HepG2 (cell line): Measurements from ENCODE around the gene C1orf87. TPM values are rescaled to one million over a fixed set of nuclear protein-coding genes. Genes with fewer than 3 reads are reported as not detected.
A peak's percentile ranks its signal among the peaks of the same experiment; 100 is the strongest.

ENCODE experiments used
- ATAC-seq: fragments of 200-7000 bp; cut with Tn5 transposase; 3 replicates; pipeline ENCODE4 v1.9.1; 2020; ENCODE audit warnings: mild to moderate bottlenecking, moderate library complexity
- BruUV-seq: library from RNA; stranded (reverse); fragments of 400-500 nt; replicated peaks from 2 replicates; lab custom pipeline; 2021; lab: Mats Ljungman, UMichigan
- CTCF ChIA-PET: fragments of 300-600 bp; formaldehyde crosslinking; extraction: SDS; loops from one replicate; lab custom pipeline; 2021; ENCODE audit warnings: low total read pairs, inconsistent platforms, low intra/inter-chr PET ratio; lab: Yijun Ruan, JAX
- POLR2A ChIA-PET: fragments of 350-600 bp; sonication (Branson Sonifier 250); formaldehyde crosslinking; loops from one replicate; lab custom pipeline; 2020; ENCODE audit warnings: antibody characterized with exemption, inconsistent platforms; lab: Yijun Ruan, JAX
- DNase-seq: peaks from one replicate; pipeline ENCODE4 v3.0.0-alpha.2; 2015; ENCODE audit warnings: low spot score
- FAIRE-seq: peaks from 3 replicates; lab custom pipeline; 2011; peaks lifted over from hg19 to GRCh38; lab: Jason Lieb, UNC
- H2AFZ ChIP-seq: one replicate; pipeline ENCODE4 v1.6.1; 2011; ENCODE audit warnings: low read length, inconsistent platforms
- H3K27ac ChIP-seq: fragments of 300-600 bp; 3 replicates; pipeline ENCODE4 v1.8.0; 2011; ENCODE audit warnings: mixed run types, mild to moderate bottlenecking, mixed read lengths, low read length, inconsistent platforms; ENCODE audit not compliant: insufficient read depth; ENCODE audit errors: extremely low read length
- H3K27me3 ChIP-seq, 2 experiments: fragments of 200-600 bp in 1 of 2; 2 replicates in 1 of 2; 3 replicates in 1 of 2; pipeline versions ENCODE4 v1.6.0 to v1.8.0; 2011; ENCODE audit warnings: low read length in 2 of 2, mild to moderate bottlenecking in 2 of 2, moderate library complexity in 2 of 2, inconsistent platforms in 1 of 2; ENCODE audit not compliant: insufficient read depth in 2 of 2, control insufficient read depth in 1 of 2
- H3K36me3 ChIP-seq, 2 experiments: fragments of 200-600 bp in 1 of 2; replicated peaks in 1 of 2; 2 replicates in 1 of 2; 3 replicates in 1 of 2; pipeline versions ENCODE4 v1.5.1 to v1.8.0; 2011; ENCODE audit warnings: low read length in 2 of 2, inconsistent platforms in 1 of 2; ENCODE audit not compliant: insufficient read depth in 2 of 2, control insufficient read depth in 1 of 2
- H3K4me1 ChIP-seq: 2 replicates; pipeline ENCODE4 v1.5.1; 2012; ENCODE audit warnings: low read length, inconsistent platforms; ENCODE audit not compliant: insufficient read depth
- H3K4me2 ChIP-seq: 2 replicates; pipeline ENCODE4 v1.6.0; 2011; ENCODE audit warnings: low read depth, low read length, inconsistent platforms
- H3K4me3 ChIP-seq, 3 experiments: fragments of 200-600 bp in 1 of 3; sonication (generic), shearing (Covaris generic) in 1 of 3; replicated peaks in 1 of 3; 2 replicates each; pipeline ENCODE4 v1.5.1; 2011 to 2016; ENCODE audit warnings: low read length in 3 of 3, inconsistent platforms in 2 of 3, low read depth in 2 of 3, mild to moderate bottlenecking in 2 of 3, control low read depth in 1 of 3, mixed read lengths in 1 of 3; ENCODE audit not compliant: insufficient read depth in 1 of 3
- H3K79me2 ChIP-seq: one replicate; pipeline ENCODE4 v1.6.1; 2011; ENCODE audit warnings: low read length, inconsistent platforms; ENCODE audit not compliant: insufficient read depth
- H3K9ac ChIP-seq: 2 replicates; pipeline ENCODE4 v1.6.0; 2011; ENCODE audit warnings: mild to moderate bottlenecking, low read depth, low read length, inconsistent platforms; ENCODE audit not compliant: insufficient read depth
- H3K9me3 ChIP-seq: 2 replicates; pipeline ENCODE4 v1.5.1; 2012; ENCODE audit warnings: mild to moderate bottlenecking, low read length
- H4K20me1 ChIP-seq: 2 replicates; pipeline ENCODE4 v1.6.0; 2011; ENCODE audit warnings: inconsistent platforms, mild to moderate bottlenecking, low read length, moderate library complexity; ENCODE audit not compliant: insufficient read depth
- ATF7 ChIP-seq, 2 experiments: fragments of 450-650 bp in 1 of 2; sonication (generic) in 1 of 2; formaldehyde crosslinking in 1 of 2; IDR thresholded peaks; 2 replicates each; pipeline versions ENCODE4 v1.4.0 to v1.6.1; 2016 to 2020; ENCODE audit warnings: antibody characterized with exemption in 1 of 2, mild to moderate bottlenecking in 1 of 2, missing genetic modification reagents in 1 of 2
- EP300 ChIP-seq, 3 experiments: sonication (generic) in 1 of 3; formaldehyde crosslinking in 1 of 3; IDR thresholded peaks; 2 replicates each; pipeline versions ENCODE4 v1.5.1 to v1.6.1; 2011 to 2020; ENCODE audit warnings: low read depth in 2 of 3, low read length in 2 of 3, borderline replicate concordance in 1 of 3, improper control_type of control experiment in 1 of 3, mild to moderate bottlenecking in 1 of 3, missing genetic modification reagents in 1 of 3, moderate library complexity in 1 of 3
- NR2F2 ChIP-seq: IDR thresholded peaks from 2 replicates; pipeline ENCODE4 v1.6.1; 2012; ENCODE audit warnings: low read depth, inconsistent platforms, borderline replicate concordance
- SMAD9 ChIP-seq: sonication (generic); formaldehyde crosslinking; IDR thresholded peaks from 2 replicates; pipeline ENCODE4 v1.5.1; 2020; ENCODE audit warnings: mild to moderate bottlenecking, missing genetic modification reagents
- SP140L ChIP-seq: sonication (generic); formaldehyde crosslinking; IDR thresholded peaks from 2 replicates; pipeline ENCODE4 v1.4.0; 2020; ENCODE audit warnings: missing genetic modification reagents, borderline replicate concordance
- ZNF713 ChIP-seq: sonication (generic); formaldehyde crosslinking; IDR thresholded peaks from 2 replicates; pipeline ENCODE4 v1.4.0; 2020; ENCODE audit warnings: mild to moderate bottlenecking, missing genetic modification reagents
- WGBS: methylation state at CpG from one replicate; pipeline ENCODE4 v1.1.6; 2017; ENCODE audit warnings: low lambda C conversion rate; 5-methylcytosine and 5-hydroxymethylcytosine counted together
- in situ Hi-C: cut with HindIII; loops from 2 replicates; pipeline ENCODE4 v1.10.0; 2017; ENCODE audit warnings: low pct_unique_long_range_greater_than_20kb; ENCODE audit not compliant: extremely low pct_ligation_motif_present
- intact Hi-C: fragments of 100-400 bp; cut with micrococcal nuclease; formaldehyde crosslinking; loops from one replicate; pipeline ENCODE4 v1.10.0; 2022; ENCODE audit not compliant: unreplicated experiment
- polyA plus RNA-seq, 8 experiments: library from polyadenylated mRNA; depleted of rRNA in 3 of 8; stranded (reverse) in 7 of 8; unstranded in 1 of 8; fragments of >200 nt; fragmentation: Illumina TruSeq in 4 of 8; extraction: Trizol in 4 of 8; gene quantifications; 2 replicates each; pipeline versions ENCODE4 v1.2.1 to v1.2.3, GENCODE V29; 2011 to 2016; ENCODE audit warnings: low read depth in 4 of 8, missing spikeins in 1 of 8, mixed read lengths in 1 of 8; ENCODE audit not compliant: insufficient read depth in 1 of 8
- total RNA-seq, 5 experiments: library from RNA; depleted of rRNA; stranded (reverse); fragments of >200 nt; fragmentation: Illumina TruSeq; extraction: Trizol; gene quantifications; 2 replicates each; pipeline ENCODE4 v1.2.3, GENCODE V29; 2016; ENCODE audit warnings: low read depth in 1 of 5
- TF ChIP-seq, protein P1 (sequence below): sonication (generic); formaldehyde crosslinking; IDR thresholded peaks from 2 replicates; pipeline ENCODE4 v1.8.1; 2022; ENCODE audit warnings: low read depth, mild to moderate bottlenecking, missing genetic modification reagents
- TF ChIP-seq, protein P2 (sequence below): sonication (generic); formaldehyde crosslinking; IDR thresholded peaks from 2 replicates; pipeline ENCODE4 v1.5.0; 2020; ENCODE audit warnings: missing genetic modification reagents

C1orf87 gene
- total and polyA plus RNA-seq, 2 of the 13 experiments (the other 11 are each of a cell fraction or from before 2014, with no cell fraction given) = not detected

- in situ Hi-C loops = no loop called here
Observed at GRCh38 chr1:59997479-59998115, 76.0 kb downstream of the C1orf87 start.

DNA sequence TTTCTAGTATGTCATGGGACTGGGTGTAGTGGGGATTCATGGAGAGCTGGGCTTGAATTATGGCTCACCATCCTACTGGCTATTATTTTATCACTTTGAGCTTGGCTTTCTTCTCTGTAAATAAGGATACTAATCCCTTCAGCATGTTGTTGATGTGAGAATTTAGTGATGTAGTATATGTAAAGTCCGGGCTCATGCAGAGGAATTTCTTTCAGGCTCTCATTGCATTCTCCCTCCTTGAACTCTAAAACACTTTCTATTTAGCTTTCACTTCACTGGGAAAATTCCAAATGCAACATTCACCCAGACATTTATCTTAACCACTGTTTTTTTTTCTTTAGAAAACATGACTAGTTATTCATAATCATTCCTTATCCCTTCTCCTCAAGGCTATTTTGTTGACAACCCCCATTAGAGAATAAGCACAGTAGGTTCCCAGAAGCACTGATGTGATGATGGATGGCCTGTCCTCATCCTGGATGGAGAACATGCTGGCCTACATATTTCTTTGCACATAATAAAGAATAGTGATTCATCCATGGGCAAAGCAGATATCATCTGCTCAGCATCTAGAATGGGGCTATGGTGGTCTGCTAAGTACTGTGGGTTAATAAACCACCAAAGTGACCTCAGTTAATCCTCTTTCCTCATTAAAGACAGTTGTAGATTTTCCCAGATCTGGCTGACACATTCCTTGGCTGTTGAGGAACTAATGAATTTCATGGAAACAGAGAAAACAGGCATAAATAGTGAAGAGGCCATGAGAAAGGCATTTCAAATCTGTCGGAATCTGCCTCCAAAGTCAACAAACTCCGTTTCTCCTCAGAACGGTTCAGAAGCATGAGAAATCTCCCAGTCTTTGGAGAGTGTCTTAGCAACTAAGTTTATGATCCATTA, 79.0 kb downstream of the C1orf87 start:
- no peak overlapping the region for H3K27ac ChIP-seq
- ATAC-seq (no peak), FAIRE-seq (no peak)
- H2AFZ ChIP-seq = no peak overlapping the region
- H3K4me1 ChIP-seq = no peaks in the 10 kb centered on the region
- TF ChIP-seq SP140L (CRISPR knock-in tag) (no peak), ZNF713 (CRISPR knock-in tag) (no peak), SMAD9 (CRISPR knock-in tag) (no peak), EP300 (IDR thresholded peaks at IDR 0.05; ENCODE audit: low read depth in 2 of 2, low read length in 2 of 2) (no peak), EP300 (CRISPR knock-in tag; IDR thresholded peaks at IDR 0.05; ENCODE audit: borderline replicate concordance) (no peak)
- TF ChIP-seq, protein P1, sequence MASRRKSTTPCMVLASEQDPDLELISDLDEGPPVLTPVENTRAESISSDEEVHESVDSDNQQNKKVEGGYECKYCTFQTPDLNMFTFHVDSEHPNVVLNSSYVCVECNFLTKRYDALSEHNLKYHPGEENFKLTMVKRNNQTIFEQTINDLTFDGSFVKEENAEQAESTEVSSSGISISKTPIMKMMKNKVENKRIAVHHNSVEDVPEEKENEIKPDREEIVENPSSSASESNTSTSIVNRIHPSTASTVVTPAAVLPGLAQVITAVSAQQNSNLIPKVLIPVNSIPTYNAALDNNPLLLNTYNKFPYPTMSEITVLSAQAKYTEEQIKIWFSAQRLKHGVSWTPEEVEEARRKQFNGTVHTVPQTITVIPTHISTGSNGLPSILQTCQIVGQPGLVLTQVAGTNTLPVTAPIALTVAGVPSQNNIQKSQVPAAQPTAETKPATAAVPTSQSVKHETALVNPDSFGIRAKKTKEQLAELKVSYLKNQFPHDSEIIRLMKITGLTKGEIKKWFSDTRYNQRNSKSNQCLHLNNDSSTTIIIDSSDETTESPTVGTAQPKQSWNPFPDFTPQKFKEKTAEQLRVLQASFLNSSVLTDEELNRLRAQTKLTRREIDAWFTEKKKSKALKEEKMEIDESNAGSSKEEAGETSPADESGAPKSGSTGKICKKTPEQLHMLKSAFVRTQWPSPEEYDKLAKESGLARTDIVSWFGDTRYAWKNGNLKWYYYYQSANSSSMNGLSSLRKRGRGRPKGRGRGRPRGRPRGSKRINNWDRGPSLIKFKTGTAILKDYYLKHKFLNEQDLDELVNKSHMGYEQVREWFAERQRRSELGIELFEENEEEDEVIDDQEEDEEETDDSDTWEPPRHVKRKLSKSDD (CRISPR knock-in tag) = no peak
- TF ChIP-seq, protein P2, sequence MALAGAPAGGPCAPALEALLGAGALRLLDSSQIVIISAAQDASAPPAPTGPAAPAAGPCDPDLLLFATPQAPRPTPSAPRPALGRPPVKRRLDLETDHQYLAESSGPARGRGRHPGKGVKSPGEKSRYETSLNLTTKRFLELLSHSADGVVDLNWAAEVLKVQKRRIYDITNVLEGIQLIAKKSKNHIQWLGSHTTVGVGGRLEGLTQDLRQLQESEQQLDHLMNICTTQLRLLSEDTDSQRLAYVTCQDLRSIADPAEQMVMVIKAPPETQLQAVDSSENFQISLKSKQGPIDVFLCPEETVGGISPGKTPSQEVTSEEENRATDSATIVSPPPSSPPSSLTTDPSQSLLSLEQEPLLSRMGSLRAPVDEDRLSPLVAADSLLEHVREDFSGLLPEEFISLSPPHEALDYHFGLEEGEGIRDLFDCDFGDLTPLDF (CRISPR knock-in tag) = no peak
- TF ChIP-seq, all 625 proteins: peak for 0
- in situ Hi-C loops (no loop called here), intact Hi-C loops (no loop called here)
- 4% methylated on average over 4 of the region's 4 CpGs for WGBS
- ChIA-PET POLR2A (no interaction called here), CTCF (no interaction called here)
- H3K36me3 ChIP-seq = no peaks in the 10 kb centered on the region
- no peaks in the 10 kb centered on the region for H3K9me3 ChIP-seq
- H3K4me3 ChIP-seq = no peak overlapping the region
- no peaks in the 10 kb centered on the region; a peak in 1 of 5 replicates for H3K27me3 ChIP-seq
- H4K20me1 ChIP-seq = no peaks in the 10 kb centered on the region
- no peaks in the 10 kb centered on the region for H3K79me2 ChIP-seq
- no peak overlapping the region for H3K9ac ChIP-seq
- no TSS peak for BruUV-seq
- no peak overlapping the region for H3K4me2 ChIP-seq
- no peak for DNase-seq

More at GRCh38 chr1:59997479-59998115, 76.0 kb downstream of the C1orf87 start:
- H2AFZ ChIP-seq = no peak overlapping the region
- H3K36me3 ChIP-seq = no peaks in the 10 kb centered on the region
- H3K27me3 ChIP-seq = no peaks in the 10 kb centered on the region
- CTCF ChIA-PET = no interaction called here
- ATAC-seq = no peak
- WGBS = 0% methylated on average over 2 of the region's 2 CpGs
- H3K9ac ChIP-seq = no peak overlapping the region
- DNase-seq = no peak
- POLR2A ChIA-PET = no interaction called here
- H3K4me3 ChIP-seq = no peak overlapping the region
- H3K4me2 ChIP-seq = no peak overlapping the region
- H3K79me2 ChIP-seq = no peaks in the 10 kb centered on the region
- no peak overlapping the region for H3K27ac ChIP-seq
- BruUV-seq = no TSS peak
- no peak for FAIRE-seq
- no peaks in the 10 kb centered on the region for H4K20me1 ChIP-seq
- TF ChIP-seq NR2F2 = no peak
- TF ChIP-seq ATF7 (IDR thresholded peaks at IDR 0.05) = peak; percentile 38; the same call in 1 of the 2 replicates
- TF ChIP-seq ATF7 (CRISPR knock-in tag; IDR thresholded peaks at IDR 0.05) = no peak
- TF ChIP-seq, all 625 proteins: peak for 1
- intact Hi-C loops = no loop called here
- Histone ChIP-seq H3K4me1 (no peaks in the 10 kb centered on the region), H3K9me3 (no peaks in the 10 kb centered on the region)
